MCF 10A (cell line): ENCODE data around the gene POLR2E. TPM values are rescaled to one million over a fixed set of nuclear protein-coding genes. Genes with fewer than 3 reads are reported as not detected.

ENCODE experiments used
- BruUV-seq: library from RNA; stranded (reverse); fragments of 400-500 nt; replicated peaks from 2 replicates; lab custom pipeline; 2021; lab: Mats Ljungman, UMichigan
- CTCF ChIA-PET: fragments of 300-600 bp; sonication (Branson Sonifier 250); formaldehyde crosslinking; extraction: SDS; loops from one replicate; lab custom pipeline; 2021; ENCODE audit warnings: antibody characterized with exemption, inconsistent platforms; lab: Yijun Ruan, JAX
- POLR2A ChIA-PET: fragments of 300-600, 350-650 bp; sonication (Branson Sonifier 250); formaldehyde crosslinking; extraction: SDS; loops from one replicate; lab custom pipeline; 2020; ENCODE audit warnings: antibody characterized with exemption, inconsistent platforms; lab: Yijun Ruan, JAX
- DNase-seq: peaks from one replicate; pipeline ENCODE4 v3.0.0-alpha.2; 2018; ENCODE audit not compliant: unreplicated experiment
- H3K27ac Mint-ChIP-seq: one replicate; pipeline ENCODE4 v1.8.0; 2022; ENCODE audit warnings: mild to moderate bottlenecking, low read depth, mixed read lengths; ENCODE audit not compliant: unreplicated experiment
- H3K27me3 Mint-ChIP-seq: one replicate; pipeline ENCODE4 v1.8.0; 2022; ENCODE audit warnings: mixed read lengths; ENCODE audit not compliant: insufficient read depth, unreplicated experiment
- H3K36me3 Mint-ChIP-seq: one replicate; pipeline ENCODE4 v1.8.0; 2022; ENCODE audit warnings: mild to moderate bottlenecking, moderate library complexity, mixed read lengths; ENCODE audit not compliant: insufficient read depth, unreplicated experiment
- H3K4me1 Mint-ChIP-seq: one replicate; pipeline ENCODE4 v1.8.0; 2022; ENCODE audit warnings: mixed read lengths; ENCODE audit not compliant: insufficient read depth, unreplicated experiment
- H3K4me3 Mint-ChIP-seq: one replicate; pipeline ENCODE4 v1.8.0; 2022; ENCODE audit warnings: mild to moderate bottlenecking, moderate library complexity, mixed read lengths; ENCODE audit not compliant: unreplicated experiment
- H3K9me3 Mint-ChIP-seq: one replicate; pipeline ENCODE4 v1.8.0; 2022; ENCODE audit warnings: mixed read lengths; ENCODE audit not compliant: unreplicated experiment
- CTCF ChIP-seq: fragments of 200-600 bp; IDR thresholded peaks from one replicate; pipeline ENCODE4 v1.8.0; 2022; ENCODE audit warnings: antibody characterized with exemption, mild to moderate bottlenecking; ENCODE audit not compliant: unreplicated experiment
- intact Hi-C: fragments of 100-400 bp; cut with micrococcal nuclease; formaldehyde crosslinking; loops from 2 replicates; pipeline ENCODE4 v1.14.1; 2022
- total RNA-seq: library from RNA; stranded (reverse); gene quantifications from 2 replicates; pipeline ENCODE4 v1.2.3, GENCODE V29; 2022

POLR2E gene
- total RNA-seq, 1 experiment from 2014 or later = 184 TPM

GRCh38 chr19:1104311-1105007 is 9.3 kb upstream of the POLR2E start:
- peak overlapping the region; percentile 71 for H3K4me3 Mint-ChIP-seq
- no peak overlapping the region for H3K27ac Mint-ChIP-seq
- intact Hi-C loops = loop anchor here (5.0 kb wide), 2 partner anchors 37 to 78 kb away; partner anchors contain the start of gene ARHGAP45
- no TSS peak for BruUV-seq
- ChIA-PET CTCF (interaction anchor here (0.5 kb wide), 1 partner anchor 51 kb away, joined by 4 read pairs; no protein-coding TSS in a partner anchor), POLR2A (interaction anchor here (0.6 to 6.6 kb wide), 17 partner anchors 9 to 165 kb away, joined by 3 to 73 read pairs (median 5); partner anchors contain the start of genes ARHGAP45 and CNN2)
- TF ChIP-seq CTCF = no peak
- peaks cover 6% of the 10 kb centered on the region for H3K4me1 Mint-ChIP-seq
- DNase-seq = peak; percentile 73
- no peaks in the 10 kb centered on the region for H3K9me3 Mint-ChIP-seq
- no peaks in the 10 kb centered on the region for H3K27me3 Mint-ChIP-seq
- peaks cover 59% of the 10 kb centered on the region for H3K36me3 Mint-ChIP-seq

GRCh38 chr19:1103708-1104310 is 8.6 kb upstream of the POLR2E start, which contains the start of gene GPX4:
Gene GPX4 (plus strand): TSS chr19:1103994. CDS start chr19:1104044, 50 bp downstream.
- Mint-ChIP-seq H3K27me3 (no peaks in the 10 kb centered on the region), H3K4me3 (peak within 1 kb of the TSS; percentile 71)
- CTCF ChIA-PET = interaction anchor here (0.5 to 1.3 kb wide), 3 partner anchors 39 to 161 kb away, joined by 3 to 4 read pairs (median 3); no protein-coding TSS in a partner anchor

GRCh38 chr19:1103132-1103707 is 8.0 kb upstream of the POLR2E start:
- CTCF ChIA-PET = interaction anchor here (0.6 to 1.3 kb wide), 5 partner anchors 35 to 162 kb away, joined by 3 read pairs; no protein-coding TSS in a partner anchor

More at GRCh38 chr19:1103708-1104310, 8.6 kb upstream of the POLR2E start, which contains the start of gene GPX4:
- peak; percentile 100 for DNase-seq
- H3K4me1 Mint-ChIP-seq = peaks cover 10% of the 10 kb centered on the region
- no TSS peak for BruUV-seq
- intact Hi-C loops = loop anchor here (5.0 kb wide), 2 partner anchors 37 to 78 kb away; partner anchors contain the start of gene ARHGAP45
- H3K9me3 Mint-ChIP-seq = peaks cover 2% of the 10 kb centered on the region
- POLR2A ChIA-PET = interaction anchor here (0.6 to 6.6 kb wide), 21 partner anchors 10 to 166 kb away, joined by 3 to 73 read pairs (median 4); partner anchors contain the start of genes ARHGAP45 and CNN2
- H3K36me3 Mint-ChIP-seq = peaks cover 53% of the 10 kb centered on the region
- H3K27ac Mint-ChIP-seq = peak within 1 kb of the TSS; percentile 78
- TF ChIP-seq CTCF = no peak

More at GRCh38 chr19:1103132-1103707, 8.0 kb upstream of the POLR2E start:
- Mint-ChIP-seq H3K9me3 (peaks cover 6% of the 10 kb centered on the region), H3K4me1 (peaks cover 16% of the 10 kb centered on the region), H3K27me3 (no peaks in the 10 kb centered on the region), H3K27ac (peak overlapping the region; percentile 78), H3K36me3 (peaks cover 48% of the 10 kb centered on the region), H3K4me3 (peak overlapping the region; percentile 71)
- intact Hi-C loops = loop anchor here (5.0 kb wide), 2 partner anchors 36 to 79 kb away; partner anchors contain the start of gene ARHGAP45
- POLR2A ChIA-PET = interaction anchor here (0.6 to 6.6 kb wide), 38 partner anchors 8 to 487 kb away, joined by 3 to 73 read pairs (median 4); partner anchors contain the start of genes ABCA7, ARHGAP45, CIRBP and CNN2
- peak; percentile 47 for DNase-seq
- no peak for TF ChIP-seq CTCF
- TSS peak; percentile 78 for BruUV-seq
